CD8-positive, alpha-beta memory T cell (primary cell): Measurements from ENCODE around the gene PDCD2L. TPM values are rescaled to one million over a fixed set of nuclear protein-coding genes. Genes with fewer than 3 reads are reported as not detected.
A peak's percentile ranks its signal among the peaks of the same experiment; 100 is the strongest.
"Not testable (repeated sequence)": the region's sequence is repeated elsewhere in the genome, so short reads cannot be mapped to it uniquely, and the experiment has no call there.

Experiments used
- CTCF ChIA-PET: fragments of 350-600 bp; sonication (Branson Sonifier 250); formaldehyde crosslinking; loops from one replicate; lab custom pipeline; 2021; ENCODE audit warnings: antibody characterized with exemption; lab: Charles Lee
- POLR2A ChIA-PET: fragments of 350-600 bp; sonication (Branson Sonifier 250); formaldehyde crosslinking; loops from one replicate; lab custom pipeline; 2021; ENCODE audit warnings: antibody characterized with exemption; lab: Charles Lee
- DNase-seq, 5 donors: peaks; one replicate each; pipeline versions ENCODE4 v3.0.0 to v3.0.0-alpha.2; 2020 to 2022; ENCODE audit warnings: mixed read lengths in 1 of 5
- H3K27ac ChIP-seq: one replicate; pipeline ENCODE4 v1.7.0; 2013; ENCODE audit warnings: low read depth, mild to moderate bottlenecking, low read length, moderate library complexity
- H3K27me3 ChIP-seq: 2 replicates; pipeline ENCODE4 v1.7.0; 2013; ENCODE audit warnings: low read length, mild to moderate bottlenecking; ENCODE audit not compliant: insufficient read depth, poor library complexity, severe bottlenecking
- H3K36me3 ChIP-seq: 2 replicates; pipeline ENCODE4 v1.7.0; 2013; ENCODE audit warnings: mild to moderate bottlenecking, low read length, moderate library complexity; ENCODE audit not compliant: insufficient read depth
- H3K4me1 ChIP-seq: 2 replicates; pipeline ENCODE4 v1.7.0; 2013; ENCODE audit warnings: mild to moderate bottlenecking, low read length, moderate library complexity; ENCODE audit not compliant: insufficient read depth
- H3K4me3 ChIP-seq: 2 replicates; pipeline ENCODE4 v1.7.0; 2013; ENCODE audit warnings: mild to moderate bottlenecking, low read length
- H3K9me3 ChIP-seq: 2 replicates; pipeline ENCODE4 v1.7.0; 2013; ENCODE audit warnings: mild to moderate bottlenecking, low read length
- H3K27ac Mint-ChIP-seq, 8 donors: one replicate each; pipeline ENCODE4 v1.8.0; 2020 to 2021; ENCODE audit warnings: mixed read lengths in 8 of 8, mild to moderate bottlenecking in 6 of 8, inconsistent platforms in 3 of 8, moderate library complexity in 3 of 8
- H3K27me3 Mint-ChIP-seq, 2 donors: one replicate each; pipeline ENCODE4 v1.8.0; 2020 to 2021; ENCODE audit warnings: mixed read lengths in 2 of 2, mild to moderate bottlenecking in 1 of 2, moderate library complexity in 1 of 2
- H3K36me3 Mint-ChIP-seq, 3 donors: one replicate each; pipeline ENCODE4 v1.8.0; 2020 to 2021; ENCODE audit warnings: mixed read lengths in 3 of 3, inconsistent platforms in 1 of 3, mild to moderate bottlenecking in 1 of 3
- H3K4me1 Mint-ChIP-seq, 3 donors: one replicate each; pipeline ENCODE4 v1.8.0; 2020 to 2021; ENCODE audit warnings: mixed read lengths in 3 of 3, inconsistent platforms in 1 of 3, mild to moderate bottlenecking in 1 of 3
- H3K4me3 Mint-ChIP-seq, 7 donors: one replicate each; pipeline ENCODE4 v1.8.0; 2020 to 2021; ENCODE audit warnings: mixed read lengths in 7 of 7, mild to moderate bottlenecking in 6 of 7, moderate library complexity in 4 of 7, inconsistent platforms in 2 of 7
- H3K9me3 Mint-ChIP-seq, 5 donors: one replicate each; pipeline ENCODE4 v1.8.0; 2020 to 2022; ENCODE audit warnings: mixed read lengths in 5 of 5, mild to moderate bottlenecking in 3 of 5, moderate library complexity in 2 of 5, inconsistent platforms in 1 of 5
- polyA plus RNA-seq: library from polyadenylated mRNA; unstranded; fragments of 300-500 nt; fragmentation: Illumina TruSeq; gene quantifications from one replicate; pipeline ENCODE4 v1.2.3, GENCODE V29; 2021
- total RNA-seq, 2 experiments: library from RNA; stranded (reverse); gene quantifications; one replicate each; pipeline ENCODE4 v1.2.3, GENCODE V29; 2021

The PDCD2L gene
- total and polyA plus RNA-seq, 3 experiments from 2014 or later = 19.9 to 46.2 (median 40.0) TPM

GRCh38 chr19:34388745-34389144 lies 15.5 kb upstream of the PDCD2L start:
- H3K9me3 ChIP-seq, H3K27ac ChIP-seq, H3K4me3 ChIP-seq, POLR2A ChIA-PET, H3K27me3 Mint-ChIP-seq, CTCF ChIA-PET, H3K9me3 Mint-ChIP-seq, H3K27ac Mint-ChIP-seq, H3K4me1 Mint-ChIP-seq, H3K27me3 ChIP-seq, DNase-seq, H3K4me3 Mint-ChIP-seq, H3K4me1 ChIP-seq: not testable (repeated sequence)
- peaks cover 0 to 40% (median 8%) of the 10 kb centered on the region in 3 donors for H3K36me3 Mint-ChIP-seq
- peaks cover 49% of the 10 kb centered on the region for H3K36me3 ChIP-seq

DNA sequence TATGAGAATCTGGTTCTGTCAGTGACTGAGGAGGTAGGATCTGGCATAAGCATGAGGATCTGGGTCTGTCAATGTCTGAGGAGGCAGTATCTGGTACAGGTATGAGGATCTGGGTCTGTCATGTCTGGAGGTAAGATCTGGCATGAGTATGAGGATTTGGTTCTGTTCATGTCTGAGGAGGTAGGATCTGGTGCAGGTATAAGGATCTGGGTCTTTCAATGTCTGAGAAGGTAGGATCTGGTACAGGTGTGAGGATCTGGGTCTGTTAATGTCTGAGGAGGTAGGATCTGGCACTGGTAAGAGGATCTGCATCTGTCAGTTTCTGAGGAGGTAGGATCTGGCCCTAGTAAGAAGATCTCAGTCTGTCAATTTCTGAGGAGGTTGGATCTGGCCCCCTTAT lies 12.4 kb upstream of the PDCD2L start:
- H3K36me3 ChIP-seq = peaks cover 62% of the 10 kb centered on the region
- no peaks in the 10 kb centered on the region for H3K27me3 Mint-ChIP-seq
- no peak overlapping the region for H3K27ac ChIP-seq
- no peak overlapping the region for H3K4me3 Mint-ChIP-seq
- H3K27me3 ChIP-seq = no peaks in the 10 kb centered on the region
- peaks cover 0 to 39% (median 4%) of the 10 kb centered on the region in 3 donors for H3K36me3 Mint-ChIP-seq
- DNase-seq = no peak
- no peaks in the 10 kb centered on the region for H3K9me3 ChIP-seq
- POLR2A ChIA-PET = no interaction called here
- H3K27ac Mint-ChIP-seq = no peak overlapping the region
- H3K4me3 ChIP-seq = no peak overlapping the region
- no peaks in the 10 kb centered on the region for H3K4me1 ChIP-seq
- H3K9me3 Mint-ChIP-seq = no peaks in the 10 kb centered on the region
- CTCF ChIA-PET = no interaction called here
- no peaks in the 10 kb centered on the region for H3K4me1 Mint-ChIP-seq

GRCh38 chr19:34393031-34393430 lies 11.2 kb upstream of the PDCD2L start:
- Mint-ChIP-seq H3K9me3 (no peaks in the 10 kb centered on the region), H3K27me3 (no peaks in the 10 kb centered on the region), H3K4me3 (no peak overlapping the region), H3K36me3 (peaks cover 0 to 41% (median 3%) of the 10 kb centered on the region in 3 donors), H3K27ac (no peak overlapping the region), H3K4me1 (no peaks in the 10 kb centered on the region)
- DNase-seq = no peak
- ChIA-PET POLR2A (no interaction called here), CTCF (no interaction called here)
- Histone ChIP-seq H3K27ac (no peak overlapping the region), H3K27me3 (no peaks in the 10 kb centered on the region), H3K4me1 (no peaks in the 10 kb centered on the region), H3K4me3 (no peak overlapping the region), H3K9me3 (no peaks in the 10 kb centered on the region), H3K36me3 (peaks cover 57% of the 10 kb centered on the region)

- no peak overlapping the region for H3K27ac ChIP-seq
- H3K36me3 ChIP-seq = peaks cover 51% of the 10 kb centered on the region
- H3K27me3 ChIP-seq = no peaks in the 10 kb centered on the region
- no peaks in the 10 kb centered on the region for H3K9me3 ChIP-seq
- no peaks in the 10 kb centered on the region for H3K4me1 ChIP-seq
- H3K4me3 ChIP-seq = no peak overlapping the region
- CTCF ChIA-PET = no interaction called here
- Mint-ChIP-seq H3K27me3 (no peaks in the 10 kb centered on the region), H3K9me3 (no peaks in the 10 kb centered on the region), H3K27ac (no peak overlapping the region), H3K36me3 (peaks cover 0 to 43% (median 3%) of the 10 kb centered on the region in 3 donors), H3K4me3 (no peak overlapping the region), H3K4me1 (no peaks in the 10 kb centered on the region)
- POLR2A ChIA-PET = no interaction called here
- no peak for DNase-seq
Observed at GRCh38 chr19:34393629-34394028, 10.6 kb upstream of the PDCD2L start.

DNA sequence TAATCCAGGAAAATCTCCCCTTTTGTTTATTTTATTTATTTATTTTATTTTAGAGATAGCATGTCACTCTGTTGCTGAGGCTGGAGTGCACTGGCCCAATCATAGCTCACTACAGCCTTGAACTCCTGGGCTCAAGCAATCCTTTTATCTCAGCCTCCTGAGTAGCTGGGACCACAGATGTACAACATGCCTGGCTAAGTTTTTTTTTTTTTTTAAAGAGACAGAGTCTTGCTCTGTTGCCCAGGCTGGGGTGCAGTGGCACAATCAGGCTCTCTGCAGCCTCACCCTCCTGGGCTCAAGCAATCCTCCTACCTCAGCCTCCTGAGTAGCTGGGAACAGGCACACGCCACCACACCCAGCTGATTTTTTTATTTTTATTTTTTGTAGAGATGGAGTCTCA lies 6.3 kb upstream of the PDCD2L start:
- peaks cover 21% of the 10 kb centered on the region for H3K36me3 ChIP-seq
- CTCF ChIA-PET = no interaction called here

DNA sequence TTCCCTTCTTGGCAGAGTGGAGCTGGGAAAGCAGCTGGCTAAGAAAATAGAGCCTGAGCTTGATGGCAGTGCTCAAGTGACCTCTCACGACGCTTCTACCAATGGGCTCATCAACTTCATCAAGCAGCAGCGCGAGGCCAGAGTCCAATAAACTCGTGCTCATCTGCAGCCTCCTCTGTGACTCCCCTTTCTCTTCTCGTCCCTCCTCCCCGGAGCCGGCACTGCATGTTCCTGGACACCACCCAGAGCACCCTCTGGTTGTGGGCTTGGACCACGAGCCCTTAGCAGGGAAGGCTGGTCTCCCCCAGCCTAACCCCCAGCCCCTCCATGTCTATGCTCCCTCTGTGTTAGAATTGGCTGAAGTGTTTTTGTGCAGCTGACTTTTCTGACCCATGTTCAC lies 4.3 kb upstream of the PDCD2L start:
- H3K4me1 ChIP-seq = peaks cover 2% of the 10 kb centered on the region
- H3K36me3 ChIP-seq = peaks cover 8% of the 10 kb centered on the region
- peaks cover 0 to 50% (median 9%) of the 10 kb centered on the region in 3 donors for H3K36me3 Mint-ChIP-seq
- H3K27ac Mint-ChIP-seq = peak overlapping the region in 1 of 8 donors; percentile 26
- H3K9me3 ChIP-seq = no peaks in the 10 kb centered on the region
- POLR2A ChIA-PET = no interaction called here
- H3K27ac ChIP-seq = no peak overlapping the region
- CTCF ChIA-PET = no interaction called here
- peak overlapping the region in 1 of 7 donors; percentile 20 for H3K4me3 Mint-ChIP-seq
- H3K4me1 Mint-ChIP-seq = peaks cover 9 to 15% (median 11%) of the 10 kb centered on the region in 3 donors
- H3K27me3 Mint-ChIP-seq = no peaks in the 10 kb centered on the region
- H3K9me3 Mint-ChIP-seq = no peaks in the 10 kb centered on the region
- DNase-seq = peak in 1 of 5 donors; percentile 29
- no peaks in the 10 kb centered on the region for H3K27me3 ChIP-seq
- no peak overlapping the region for H3K4me3 ChIP-seq

More for the DNA sequence above, 6.3 kb upstream of the PDCD2L start:
- Mint-ChIP-seq H3K9me3 (no peaks in the 10 kb centered on the region), H3K4me1 (peaks cover 0 to 2% (median 0%) of the 10 kb centered on the region in 3 donors), H3K4me3 (no peak overlapping the region), H3K36me3 (peaks cover 0 to 59% (median 9%) of the 10 kb centered on the region in 3 donors), H3K27me3 (no peaks in the 10 kb centered on the region), H3K27ac (peak overlapping the region in 1 of 8 donors; percentile 12)
- no peak overlapping the region for H3K4me3 ChIP-seq
- H3K27me3 ChIP-seq = no peaks in the 10 kb centered on the region
- H3K4me1 ChIP-seq = no peaks in the 10 kb centered on the region
- DNase-seq = no peak
- POLR2A ChIA-PET = no interaction called here
- no peak overlapping the region for H3K27ac ChIP-seq
- no peaks in the 10 kb centered on the region for H3K9me3 ChIP-seq

- H3K27me3 ChIP-seq, H3K27ac Mint-ChIP-seq, H3K4me1 ChIP-seq, H3K9me3 ChIP-seq, H3K27me3 Mint-ChIP-seq, CTCF ChIA-PET, H3K36me3 ChIP-seq, H3K4me3 ChIP-seq, H3K9me3 Mint-ChIP-seq, H3K27ac ChIP-seq: not testable (repeated sequence)
- Mint-ChIP-seq H3K4me3 (peak overlapping the region in 2 of 7 donors; percentile 13 to 20), H3K4me1 (peaks cover 10 to 19% (median 13%) of the 10 kb centered on the region in 3 donors), H3K36me3 (peaks cover 0 to 45% (median 6%) of the 10 kb centered on the region in 3 donors)
- DNase-seq = peak in 1 of 5 donors; percentile 3
- POLR2A ChIA-PET = interaction anchor here (0.6 kb wide), 1 partner anchor 1726 kb away, joined by 5 read pairs; the partner anchor contains the start of gene ANKRD27
Observed at GRCh38 chr19:34400844-34401243, 3.4 kb upstream of the PDCD2L start.

- H3K4me1 Mint-ChIP-seq = peaks cover 10 to 24% (median 14%) of the 10 kb centered on the region in 3 donors
- peaks cover 2% of the 10 kb centered on the region for H3K4me1 ChIP-seq
- H3K27me3 ChIP-seq = no peaks in the 10 kb centered on the region
- H3K36me3 Mint-ChIP-seq = peaks cover 0 to 34% (median 6%) of the 10 kb centered on the region in 3 donors
- no peaks in the 10 kb centered on the region for H3K27me3 Mint-ChIP-seq
- no peak overlapping the region for H3K27ac ChIP-seq
- H3K36me3 ChIP-seq = peaks cover 5% of the 10 kb centered on the region
- no peak overlapping the region for H3K4me3 ChIP-seq
- H3K9me3 ChIP-seq = no peaks in the 10 kb centered on the region
- DNase-seq = no peak
- POLR2A ChIA-PET = no interaction called here
- peak overlapping the region in 2 of 8 donors; percentile 31 to 44 for H3K27ac Mint-ChIP-seq
- no peaks in the 10 kb centered on the region for H3K9me3 Mint-ChIP-seq
- peak overlapping the region in 1 of 7 donors; percentile 44 for H3K4me3 Mint-ChIP-seq
- CTCF ChIA-PET = no interaction called here
Observed at GRCh38 chr19:34402074-34402600, 2.1 kb upstream of the PDCD2L start.
